Measurements from ENCODE around the gene MYCBPAP.

- TF ChIP-seq NFE2L2 (conservative IDR thresholded peaks at IDR 0.05; ENCODE audit: low read length) (no peak), CEBPB (IDR thresholded peaks at IDR 0.05) (no peak), RNF2 (IDR thresholded peaks at IDR 0.05; ENCODE audit: borderline replicate concordance, low read depth) (no peak), RCOR1 (IDR thresholded peaks at IDR 0.05; ENCODE audit: low read depth, low read length) (no peak), CBX8 (IDR thresholded peaks at IDR 0.05) (no peak), MAZ (IDR thresholded peaks at IDR 0.05; ENCODE audit: borderline replicate concordance, low read depth, low read length) (no peak), KDM1A (IDR thresholded peaks at IDR 0.05; ENCODE audit: low read depth) (no peak)
These were observed 46.6 kb upstream of the MYCBPAP start for GRCh38 chr17:50461550-50462132.

All from A549 (cell line).